SK-N-SH (cell line): ENCODE measurements around the gene LDLRAD1. TPM values are rescaled to one million over a fixed set of nuclear protein-coding genes. Genes with fewer than 3 reads are reported as not detected.

Source experiments
- CTCF ChIA-PET: fragments of 300-600, 350-600 bp; formaldehyde crosslinking; extraction: SDS; loops from one replicate; lab custom pipeline; 2021; lab: Yijun Ruan, JAX
- POLR2A ChIA-PET: fragments of 350-600 bp; sonication (Branson Sonifier 250); formaldehyde crosslinking; extraction: SDS; loops from one replicate; lab custom pipeline; 2020; ENCODE audit warnings: antibody characterized with exemption, inconsistent platforms; lab: Yijun Ruan, JAX
- DNase-seq: peaks from one replicate; pipeline ENCODE4 v3.0.0; 2012
- H2AFZ ChIP-seq: fragments of 200-600 bp; sonication (generic); 2 replicates; pipeline ENCODE4 v1.8.1; 2016; ENCODE audit warnings: antibody characterized with exemption, mild to moderate bottlenecking, low read depth
- H3F3A ChIP-seq: fragments of 200-600 bp; sonication (generic); replicated peaks from 2 replicates; pipeline ENCODE3; 2016; ENCODE audit warnings: antibody characterized with exemption, mild to moderate bottlenecking; ENCODE audit not compliant: insufficient read depth
- H3K27ac ChIP-seq, 2 experiments: fragments of 200-500 bp in 1 of 2; fragments of 200-600 bp in 1 of 2; sonication (Bioruptor generic) in 1 of 2; sonication (generic), shearing (Covaris generic) in 1 of 2; 2 replicates each; pipeline versions ENCODE4 v1.5.1 to v1.6.1; 2014 to 2016; ENCODE audit warnings: low read depth in 2 of 2, inconsistent platforms in 1 of 2, low read length in 1 of 2, mild to moderate bottlenecking in 1 of 2, mixed read lengths in 1 of 2
- H3K27me3 ChIP-seq: fragments of 200-600 bp; sonication (generic), shearing (Covaris generic); 2 replicates; pipeline ENCODE4 v1.6.1; 2016; ENCODE audit warnings: mixed run types; ENCODE audit not compliant: insufficient read depth
- H3K36me3 ChIP-seq, 2 experiments: fragments of 200-500 bp in 1 of 2; fragments of 200-600 bp in 1 of 2; sonication (Bioruptor generic) in 1 of 2; sonication (generic) in 1 of 2; replicated peaks in 1 of 2; 2 replicates each; pipeline versions ENCODE3 to v1.5.1; 2014 to 2016; ENCODE audit warnings: low read length in 1 of 2, mild to moderate bottlenecking in 1 of 2; ENCODE audit not compliant: insufficient read depth in 2 of 2, control insufficient read depth in 1 of 2
- H3K4me1 ChIP-seq, 2 experiments: fragments of 200-500 bp in 1 of 2; fragments of 200-600 bp in 1 of 2; sonication (Bioruptor generic) in 1 of 2; sonication (generic), shearing (Covaris generic) in 1 of 2; 2 replicates each; pipeline versions ENCODE4 v1.5.1 to v1.6.1; 2014 to 2016; ENCODE audit warnings: low read depth in 1 of 2, low read length in 1 of 2, mixed run types in 1 of 2; ENCODE audit not compliant: insufficient read depth in 2 of 2, control insufficient read depth in 1 of 2
- H3K4me2 ChIP-seq: fragments of 200-600 bp; sonication (generic), shearing (Covaris generic); 2 replicates; pipeline ENCODE4 v1.6.1; 2017; ENCODE audit warnings: mixed run types
- H3K4me3 ChIP-seq, 2 experiments: fragments of 200-500 bp in 1 of 2; fragments of 200-600 bp in 1 of 2; sonication (Bioruptor generic) in 1 of 2; sonication (generic), shearing (Covaris generic) in 1 of 2; 2 replicates each; pipeline versions ENCODE4 v1.5.1 to v1.8.1; 2014 to 2016; ENCODE audit warnings: low read depth in 2 of 2, inconsistent platforms in 1 of 2, low read length in 1 of 2, mild to moderate bottlenecking in 1 of 2, mixed read lengths in 1 of 2, moderate library complexity in 1 of 2
- H3K79me2 ChIP-seq: fragments of 200-600 bp; sonication (generic); 2 replicates; pipeline ENCODE4 v1.8.1; 2017; ENCODE audit warnings: mild to moderate bottlenecking; ENCODE audit not compliant: insufficient read depth
- H3K9ac ChIP-seq: fragments of 200-600 bp; sonication (generic); 2 replicates; pipeline ENCODE4 v1.6.1; 2017; ENCODE audit warnings: mixed run types
- H3K9me2 ChIP-seq: fragments of 200-600 bp; sonication (generic); 2 replicates; pipeline ENCODE4 v1.6.1; 2017; ENCODE audit warnings: mixed run types
- H3K9me3 ChIP-seq: fragments of 200-600 bp; sonication (generic); 2 replicates; pipeline ENCODE4 v1.6.1; 2017; ENCODE audit warnings: mixed run types, mild to moderate bottlenecking, moderate library complexity
- H4K20me1 ChIP-seq: fragments of 200-600 bp; sonication (generic); 2 replicates; pipeline ENCODE4 v1.6.1; 2017; ENCODE audit warnings: mild to moderate bottlenecking, mixed run types; ENCODE audit not compliant: insufficient read depth
- CTCF ChIP-seq: fragments of 200-600 bp; sonication (generic); IDR thresholded peaks from 2 replicates; pipeline ENCODE4 v1.6.1; 2017; ENCODE audit warnings: antibody characterized with exemption, mild to moderate bottlenecking, moderate library complexity
- EP300 ChIP-seq, 2 experiments: IDR thresholded peaks; 2 replicates each; pipeline versions ENCODE4 v1.4.0 to v1.6.1; 2012; ENCODE audit warnings: borderline replicate concordance in 1 of 2, low read depth in 1 of 2, low read length in 1 of 2
- EZH2phosphoT487 ChIP-seq: fragments of 200-600 bp; sonication (generic); IDR thresholded peaks from 2 replicates; pipeline ENCODE4 v1.6.1; 2017; ENCODE audit warnings: low read depth, mixed run types, mild to moderate bottlenecking, antibody characterized with exemption, moderate library complexity, borderline replicate concordance
- FOXJ3 ChIP-seq: sonication (generic); formaldehyde crosslinking; IDR thresholded peaks from 2 replicates; pipeline ENCODE4 v1.5.1; 2020; ENCODE audit warnings: mild to moderate bottlenecking, missing genetic modification reagents
- GABPA ChIP-seq: IDR thresholded peaks from 2 replicates; pipeline ENCODE4 v1.4.0; 2012; ENCODE audit warnings: low read depth, mild to moderate bottlenecking
- GATA2 ChIP-seq: sonication (generic); formaldehyde crosslinking; IDR thresholded peaks from 2 replicates; pipeline ENCODE4 v1.5.0; 2020; ENCODE audit warnings: mild to moderate bottlenecking, missing genetic modification reagents
- JUND ChIP-seq: IDR thresholded peaks from 2 replicates; pipeline ENCODE4 v1.4.0; 2012
- NFIC ChIP-seq: IDR thresholded peaks from 2 replicates; pipeline ENCODE4 v1.4.0; 2012; ENCODE audit warnings: borderline replicate concordance
- NRF1 ChIP-seq: IDR thresholded peaks from 2 replicates; pipeline ENCODE4 v1.6.1; 2012; ENCODE audit warnings: low read depth, mild to moderate bottlenecking, low read length
- RCOR1 ChIP-seq: fragments of 150-350 bp; IDR thresholded peaks from 2 replicates; pipeline ENCODE4 v1.6.1; 2017; ENCODE audit warnings: antibody characterized with exemption, low read length
- REST ChIP-seq: IDR thresholded peaks from 2 replicates; pipeline ENCODE4 v1.6.1; 2012; ENCODE audit warnings: mild to moderate bottlenecking, low read depth, low read length, moderate library complexity
- RFX5 ChIP-seq: IDR thresholded peaks from 2 replicates; pipeline ENCODE4 v1.6.1; 2012; ENCODE audit warnings: mild to moderate bottlenecking, improper control_type of control experiment, low read length
- TEAD4 ChIP-seq: IDR thresholded peaks from 2 replicates; pipeline ENCODE4 v1.4.0; 2012; ENCODE audit warnings: mild to moderate bottlenecking, borderline replicate concordance; ENCODE audit not compliant: insufficient read depth
- USF1 ChIP-seq: IDR thresholded peaks from 2 replicates; pipeline ENCODE4 v1.4.0; 2012; ENCODE audit warnings: low read depth, borderline replicate concordance
- WGBS: methylation state at CpG from one replicate; pipeline ENCODE4 v1.1.6; 2017; ENCODE audit warnings: low lambda C conversion rate; 5-methylcytosine and 5-hydroxymethylcytosine counted together
- polyA plus RNA-seq, 3 experiments: library from polyadenylated mRNA; depleted of rRNA; stranded (reverse); fragments of >200 nt; gene quantifications; 2 replicates each; pipeline ENCODE4 v1.2.3, GENCODE V29; 2012

Gene LDLRAD1
- polyA plus RNA-seq, 1 of the 3 experiments (the other 2 are of a cell fraction): not detected

GRCh38 chr1:53962395-53962794, 55.6 kb downstream of the LDLRAD1 start:
- WGBS: 97% methylated on average over 4 of the region's 4 CpGs
- Histone ChIP-seq H4K20me1 (no peaks in the 10 kb centered on the region), H3K4me3 (no peak overlapping the region), H3K9me3 (no peaks in the 10 kb centered on the region), H3K27ac (no peak overlapping the region), H3F3A (peaks cover 2% of the 10 kb centered on the region), H3K4me2 (no peak overlapping the region), H3K9me2 (no peaks in the 10 kb centered on the region), H3K4me1 (peaks cover 0 to 2% of the 10 kb centered on the region in 2 experiments; a peak in 1 of 4 replicates), H3K79me2 (peaks cover 8% of the 10 kb centered on the region; the same call in 1 of the 2 replicates), H3K36me3 (peaks cover 58 to 71% of the 10 kb centered on the region in 2 experiments), H3K27me3 (no peaks in the 10 kb centered on the region), H2AFZ (no peak overlapping the region), H3K9ac (no peak overlapping the region)
- POLR2A ChIA-PET: no interaction called here
- CTCF ChIA-PET: interaction anchor here (1.2 to 4.8 kb wide), 2 partner anchors 11 to 102 kb away, joined by 3 to 47 read pairs; no protein-coding TSS in a partner anchor
- TF ChIP-seq GABPA: no peak
- TF ChIP-seq EP300 (IDR thresholded peaks at IDR 0.05; ENCODE audit: borderline replicate concordance in 1 of 2, low read depth in 1 of 2, low read length in 1 of 2): no peak
- TF ChIP-seq GATA2: no peak
- no peak for TF ChIP-seq USF1
- no peak for TF ChIP-seq RCOR1
- no peak for TF ChIP-seq FOXJ3 (CRISPR knock-in tag)
- no peak for TF ChIP-seq REST
- no peak for TF ChIP-seq CTCF
- no peak for TF ChIP-seq RFX5
- no peak for TF ChIP-seq NRF1
- TF ChIP-seq TEAD4: no peak
- no peak for TF ChIP-seq EZH2phosphoT487
- TF ChIP-seq JUND: no peak
- no peak for TF ChIP-seq NFIC
- DNase-seq: no peak
